Neutrophil (primary cell): ENCODE measurements around the gene MAGI3.

Source experiments
- H3K27ac ChIP-seq: fragments of 200-600 bp; sonication (generic); 2 replicates; pipeline ENCODE4 v1.5.1; 2016; ENCODE audit warnings: mild to moderate bottlenecking, moderate library complexity
- H3K27me3 ChIP-seq: fragments of 200-600 bp; sonication (generic); 2 replicates; pipeline ENCODE4 v1.6.0; 2016; ENCODE audit warnings: mild to moderate bottlenecking
- H3K36me3 ChIP-seq: fragments of 200-600 bp; sonication (generic); 2 replicates; pipeline ENCODE4 v1.5.1; 2017
- H3K4me1 ChIP-seq, 2 experiments: fragments of 200-600 bp in 1 of 2; sonication (generic) in 1 of 2; 1 replicate in 1 of 2; 2 replicates in 1 of 2; pipeline versions ENCODE4 v1.5.1 to v1.6.1; 2013 to 2016; ENCODE audit warnings: low read depth in 1 of 2, low read length in 1 of 2, mild to moderate bottlenecking in 1 of 2, moderate library complexity in 1 of 2; ENCODE audit not compliant: control insufficient read depth in 1 of 2, insufficient read depth in 1 of 2
- H3K4me3 ChIP-seq, 2 experiments: fragments of 200-600 bp in 1 of 2; sonication (generic) in 1 of 2; 1 replicate in 1 of 2; 2 replicates in 1 of 2; pipeline ENCODE4 v1.5.1; 2013 to 2016; ENCODE audit warnings: low read depth in 1 of 2, low read length in 1 of 2, mild to moderate bottlenecking in 1 of 2, moderate library complexity in 1 of 2
- H3K9me3 ChIP-seq: fragments of 200-600 bp; sonication (generic); 2 replicates; pipeline ENCODE4 v1.5.1; 2016
- CTCF ChIP-seq: fragments of 200-600 bp; sonication (generic); IDR thresholded peaks from 2 replicates; pipeline ENCODE4 v1.5.1; 2016; ENCODE audit warnings: antibody characterized with exemption

MAGI3 gene

GRCh38 chr1:113517983-113518382 lies 127.7 kb downstream of the MAGI3 start:
- Histone ChIP-seq H3K27ac (no peak overlapping the region), H3K27me3 (no peaks in the 10 kb centered on the region), H3K9me3 (no peaks in the 10 kb centered on the region), H3K36me3 (no peaks in the 10 kb centered on the region), H3K4me1 (no peaks in the 10 kb centered on the region), H3K4me3 (no peak overlapping the region)
- TF ChIP-seq CTCF: no peak

- H3K4me1 ChIP-seq: no peaks in the 10 kb centered on the region
- H3K27me3 ChIP-seq: no peaks in the 10 kb centered on the region
- H3K27ac ChIP-seq: no peak overlapping the region
- no peak for TF ChIP-seq CTCF
- H3K4me3 ChIP-seq: no peak overlapping the region
- no peaks in the 10 kb centered on the region for H3K9me3 ChIP-seq
- no peaks in the 10 kb centered on the region for H3K36me3 ChIP-seq
These were observed 129.2 kb downstream of the MAGI3 start for GRCh38 chr1:113519556-113519955.

GRCh38 chr1:113530021-113530420 lies 139.7 kb downstream of the MAGI3 start:
- H3K4me1 ChIP-seq: no peaks in the 10 kb centered on the region
- no peaks in the 10 kb centered on the region for H3K36me3 ChIP-seq
- no peak overlapping the region for H3K27ac ChIP-seq
- H3K27me3 ChIP-seq: no peaks in the 10 kb centered on the region
- no peak for TF ChIP-seq CTCF
- no peak overlapping the region for H3K4me3 ChIP-seq
- H3K9me3 ChIP-seq: no peaks in the 10 kb centered on the region

- no peak for TF ChIP-seq CTCF
- H3K27ac ChIP-seq: no peak overlapping the region
These were observed 141.0 kb downstream of the MAGI3 start for GRCh38 chr1:113531321-113531720.

GRCh38 chr1:113533061-113533460 lies 142.7 kb downstream of the MAGI3 start:
- no peaks in the 10 kb centered on the region for H3K9me3 ChIP-seq
- H3K27ac ChIP-seq: no peak overlapping the region
- TF ChIP-seq CTCF: no peak
- no peaks in the 10 kb centered on the region for H3K27me3 ChIP-seq
- no peaks in the 10 kb centered on the region for H3K36me3 ChIP-seq
- H3K4me3 ChIP-seq: no peak overlapping the region
- H3K4me1 ChIP-seq: no peaks in the 10 kb centered on the region

More at GRCh38 chr1:113531321-113531720, 141.0 kb downstream of the MAGI3 start:
- H3K4me3 ChIP-seq: no peak overlapping the region
- H3K27me3 ChIP-seq: no peaks in the 10 kb centered on the region
- no peaks in the 10 kb centered on the region for H3K36me3 ChIP-seq
- H3K4me1 ChIP-seq: no peaks in the 10 kb centered on the region
- H3K9me3 ChIP-seq: no peaks in the 10 kb centered on the region
